ENCODE results near the gene PPP1R3F.

DNA sequence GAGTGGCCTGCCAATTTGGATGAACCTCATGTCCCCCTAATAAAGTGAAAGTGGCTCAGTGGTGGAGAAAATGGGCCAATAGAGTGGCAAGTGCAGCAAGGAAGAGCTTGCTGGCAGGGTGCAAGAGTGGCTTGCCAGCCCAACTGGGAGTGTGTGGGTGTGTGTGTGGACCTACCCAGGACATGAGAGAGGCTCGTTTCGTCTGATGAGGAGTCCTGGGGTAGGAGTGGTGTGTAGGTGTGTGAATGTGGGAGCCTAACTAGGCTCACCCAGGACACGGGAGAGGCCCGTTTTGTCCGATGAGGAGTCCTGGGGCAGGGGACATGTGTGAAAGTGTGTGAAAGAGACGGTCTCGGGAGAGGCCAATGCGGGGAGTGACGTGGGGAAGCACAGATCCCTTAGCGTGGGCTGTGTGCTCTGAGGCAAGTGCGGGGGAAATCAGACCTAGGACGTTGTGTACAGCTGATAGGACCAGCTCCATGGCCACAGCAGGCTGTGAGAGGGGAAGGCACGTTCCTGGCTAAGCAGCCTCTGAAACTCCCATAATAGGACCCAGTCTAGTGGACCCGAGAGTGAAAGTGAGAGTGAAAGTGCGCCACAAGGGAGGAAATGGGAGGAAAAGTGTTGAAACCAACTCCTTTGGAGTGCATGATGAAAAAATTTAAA, 39.1 kb downstream of the PPP1R3F start:
- TF ChIP-seq EP300 (conservative IDR thresholded peaks at IDR 0.05; ENCODE audit: poor library complexity, severe bottlenecking) (no peak), TAF1 (IDR thresholded peaks at IDR 0.05; ENCODE audit: low read depth) (no peak), RAD21 (conservative IDR thresholded peaks at IDR 0.05) (no peak), EZH2 (IDR thresholded peaks at IDR 0.05; ENCODE audit: borderline replicate concordance, insufficient read depth, low read length, poor library complexity, severe bottlenecking) (no peak), POLR2AphosphoS5 (IDR thresholded peaks at IDR 0.05) (no peak)
- TF ChIP-seq, protein P1, sequence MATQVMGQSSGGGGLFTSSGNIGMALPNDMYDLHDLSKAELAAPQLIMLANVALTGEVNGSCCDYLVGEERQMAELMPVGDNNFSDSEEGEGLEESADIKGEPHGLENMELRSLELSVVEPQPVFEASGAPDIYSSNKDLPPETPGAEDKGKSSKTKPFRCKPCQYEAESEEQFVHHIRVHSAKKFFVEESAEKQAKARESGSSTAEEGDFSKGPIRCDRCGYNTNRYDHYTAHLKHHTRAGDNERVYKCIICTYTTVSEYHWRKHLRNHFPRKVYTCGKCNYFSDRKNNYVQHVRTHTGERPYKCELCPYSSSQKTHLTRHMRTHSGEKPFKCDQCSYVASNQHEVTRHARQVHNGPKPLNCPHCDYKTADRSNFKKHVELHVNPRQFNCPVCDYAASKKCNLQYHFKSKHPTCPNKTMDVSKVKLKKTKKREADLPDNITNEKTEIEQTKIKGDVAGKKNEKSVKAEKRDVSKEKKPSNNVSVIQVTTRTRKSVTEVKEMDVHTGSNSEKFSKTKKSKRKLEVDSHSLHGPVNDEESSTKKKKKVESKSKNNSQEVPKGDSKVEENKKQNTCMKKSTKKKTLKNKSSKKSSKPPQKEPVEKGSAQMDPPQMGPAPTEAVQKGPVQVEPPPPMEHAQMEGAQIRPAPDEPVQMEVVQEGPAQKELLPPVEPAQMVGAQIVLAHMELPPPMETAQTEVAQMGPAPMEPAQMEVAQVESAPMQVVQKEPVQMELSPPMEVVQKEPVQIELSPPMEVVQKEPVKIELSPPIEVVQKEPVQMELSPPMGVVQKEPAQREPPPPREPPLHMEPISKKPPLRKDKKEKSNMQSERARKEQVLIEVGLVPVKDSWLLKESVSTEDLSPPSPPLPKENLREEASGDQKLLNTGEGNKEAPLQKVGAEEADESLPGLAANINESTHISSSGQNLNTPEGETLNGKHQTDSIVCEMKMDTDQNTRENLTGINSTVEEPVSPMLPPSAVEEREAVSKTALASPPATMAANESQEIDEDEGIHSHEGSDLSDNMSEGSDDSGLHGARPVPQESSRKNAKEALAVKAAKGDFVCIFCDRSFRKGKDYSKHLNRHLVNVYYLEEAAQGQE (IDR thresholded peaks at IDR 0.05; ENCODE audit: borderline replicate concordance): no peak
- TF ChIP-seq, protein P2, sequence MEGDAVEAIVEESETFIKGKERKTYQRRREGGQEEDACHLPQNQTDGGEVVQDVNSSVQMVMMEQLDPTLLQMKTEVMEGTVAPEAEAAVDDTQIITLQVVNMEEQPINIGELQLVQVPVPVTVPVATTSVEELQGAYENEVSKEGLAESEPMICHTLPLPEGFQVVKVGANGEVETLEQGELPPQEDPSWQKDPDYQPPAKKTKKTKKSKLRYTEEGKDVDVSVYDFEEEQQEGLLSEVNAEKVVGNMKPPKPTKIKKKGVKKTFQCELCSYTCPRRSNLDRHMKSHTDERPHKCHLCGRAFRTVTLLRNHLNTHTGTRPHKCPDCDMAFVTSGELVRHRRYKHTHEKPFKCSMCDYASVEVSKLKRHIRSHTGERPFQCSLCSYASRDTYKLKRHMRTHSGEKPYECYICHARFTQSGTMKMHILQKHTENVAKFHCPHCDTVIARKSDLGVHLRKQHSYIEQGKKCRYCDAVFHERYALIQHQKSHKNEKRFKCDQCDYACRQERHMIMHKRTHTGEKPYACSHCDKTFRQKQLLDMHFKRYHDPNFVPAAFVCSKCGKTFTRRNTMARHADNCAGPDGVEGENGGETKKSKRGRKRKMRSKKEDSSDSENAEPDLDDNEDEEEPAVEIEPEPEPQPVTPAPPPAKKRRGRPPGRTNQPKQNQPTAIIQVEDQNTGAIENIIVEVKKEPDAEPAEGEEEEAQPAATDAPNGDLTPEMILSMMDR (IDR thresholded peaks at IDR 0.05; ENCODE audit: poor library complexity, severe bottlenecking): no peak

Measured in neural cell (in vitro differentiated cells).